ENCODE data around the gene GARIN1A.

DNA sequence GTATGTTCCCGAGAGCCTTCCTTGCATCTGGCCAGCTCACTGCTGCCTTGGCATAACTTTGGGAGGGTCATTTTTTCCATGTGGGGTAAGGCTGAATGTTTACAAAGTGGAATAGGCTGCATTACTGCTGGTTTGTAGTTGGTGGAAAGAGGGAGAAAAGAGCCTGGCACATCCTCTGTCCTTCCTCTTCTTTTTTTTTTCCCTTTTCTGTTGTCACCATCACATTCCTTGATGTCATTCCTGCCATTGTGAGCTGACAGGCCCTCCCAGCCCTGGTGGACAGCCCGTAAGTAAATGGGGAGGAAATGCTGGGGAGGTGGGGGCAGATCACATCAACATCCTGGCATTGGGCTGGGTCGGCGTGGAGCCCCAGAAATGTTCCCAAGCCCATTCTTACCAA lies at the start of gene GARIN1A:
- TF ChIP-seq, protein P1, sequence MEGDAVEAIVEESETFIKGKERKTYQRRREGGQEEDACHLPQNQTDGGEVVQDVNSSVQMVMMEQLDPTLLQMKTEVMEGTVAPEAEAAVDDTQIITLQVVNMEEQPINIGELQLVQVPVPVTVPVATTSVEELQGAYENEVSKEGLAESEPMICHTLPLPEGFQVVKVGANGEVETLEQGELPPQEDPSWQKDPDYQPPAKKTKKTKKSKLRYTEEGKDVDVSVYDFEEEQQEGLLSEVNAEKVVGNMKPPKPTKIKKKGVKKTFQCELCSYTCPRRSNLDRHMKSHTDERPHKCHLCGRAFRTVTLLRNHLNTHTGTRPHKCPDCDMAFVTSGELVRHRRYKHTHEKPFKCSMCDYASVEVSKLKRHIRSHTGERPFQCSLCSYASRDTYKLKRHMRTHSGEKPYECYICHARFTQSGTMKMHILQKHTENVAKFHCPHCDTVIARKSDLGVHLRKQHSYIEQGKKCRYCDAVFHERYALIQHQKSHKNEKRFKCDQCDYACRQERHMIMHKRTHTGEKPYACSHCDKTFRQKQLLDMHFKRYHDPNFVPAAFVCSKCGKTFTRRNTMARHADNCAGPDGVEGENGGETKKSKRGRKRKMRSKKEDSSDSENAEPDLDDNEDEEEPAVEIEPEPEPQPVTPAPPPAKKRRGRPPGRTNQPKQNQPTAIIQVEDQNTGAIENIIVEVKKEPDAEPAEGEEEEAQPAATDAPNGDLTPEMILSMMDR (IDR thresholded peaks at IDR 0.05; ENCODE audit: low read length): no peak
- TF ChIP-seq EZH2phosphoT487 (IDR thresholded peaks at IDR 0.05; ENCODE audit: low read length) (no peak), EZH2 (optimal IDR thresholded peaks at IDR 0.05; ENCODE audit: low read depth, low read length) (no peak)
